H1 (cell line): Measurements from ENCODE around the gene NAT10. TPM values are rescaled to one million over a fixed set of nuclear protein-coding genes. Genes with fewer than 3 reads are reported as not detected.

ENCODE experiments used
- CTCF ChIA-PET: fragments of 300-600 bp; sonication (Branson Sonifier 250); formaldehyde crosslinking; loops from one replicate; lab custom pipeline; 2021; ENCODE audit not compliant: partially characterized antibody; lab: Charles Lee
- POLR2A ChIA-PET: fragments of 300-600 bp; sonication (Branson Sonifier 250); formaldehyde crosslinking; loops from one replicate; lab custom pipeline; 2021; ENCODE audit warnings: inconsistent platforms; ENCODE audit not compliant: partially characterized antibody; lab: Charles Lee
- DNase-seq, 2 experiments: peaks; one replicate each; pipeline versions ENCODE4 v3.0.0 to v3.0.0-alpha.2; 2010 to 2022; ENCODE audit warnings: low spot score in 2 of 2, low read depth in 1 of 2, mixed read lengths in 1 of 2
- FAIRE-seq: peaks from 2 replicates; lab custom pipeline; 2011; peaks lifted over from hg19 to GRCh38; lab: Jason Lieb, UNC
- H2AFZ ChIP-seq: 2 replicates; pipeline ENCODE4 v1.8.1; 2012; ENCODE audit warnings: low read length, inconsistent platforms
- H2AK5ac ChIP-seq: 2 replicates; pipeline ENCODE4 v1.6.1; 2013; ENCODE audit warnings: low read depth, low read length
- H2BK120ac ChIP-seq: replicated peaks from 2 replicates; pipeline ENCODE3; 2013; ENCODE audit warnings: low read depth, low read length, inconsistent platforms
- H2BK12ac ChIP-seq: 2 replicates; pipeline ENCODE4 v1.6.1; 2013; ENCODE audit warnings: low read depth, low read length
- H2BK15ac ChIP-seq: 2 replicates; pipeline ENCODE4 v1.6.1; 2013; ENCODE audit warnings: low read length
- H2BK20ac ChIP-seq: 2 replicates; pipeline ENCODE4 v1.6.1; 2013; ENCODE audit warnings: low read length
- H2BK5ac ChIP-seq: 2 replicates; pipeline ENCODE4 v1.6.1; 2013; ENCODE audit warnings: low read depth, low read length
- H3K14ac ChIP-seq: 2 replicates; pipeline ENCODE4 v1.6.1; 2013; ENCODE audit warnings: inconsistent platforms; ENCODE audit not compliant: insufficient read length
- H3K18ac ChIP-seq: 2 replicates; pipeline ENCODE4 v1.6.1; 2013; ENCODE audit warnings: low read length; ENCODE audit errors: extremely low read depth
- H3K23ac ChIP-seq: 2 replicates; pipeline ENCODE4 v1.6.1; 2013; ENCODE audit warnings: inconsistent platforms; ENCODE audit not compliant: insufficient read length
- H3K23me2 ChIP-seq: 2 replicates; pipeline ENCODE4 v1.6.1; 2013; ENCODE audit warnings: low read depth, low read length
- H3K27ac ChIP-seq: 2 replicates; pipeline ENCODE4 v1.6.1; 2011; ENCODE audit warnings: low read depth, low read length, inconsistent platforms
- H3K27me3 ChIP-seq, 4 experiments: replicated peaks in 1 of 4; 1 replicate in 1 of 4; 2 replicates in 3 of 4; pipeline versions ENCODE4 v1.6.1 to v1.8.1; 2011 to 2013; ENCODE audit warnings: low read length in 3 of 4, mild to moderate bottlenecking in 3 of 4, inconsistent platforms in 2 of 4, mixed read lengths in 2 of 4, moderate library complexity in 1 of 4; ENCODE audit not compliant: control insufficient read depth in 3 of 4, insufficient read depth in 3 of 4; ENCODE audit errors: extremely low read depth in 1 of 4
- H3K36me3 ChIP-seq, 4 experiments: 2 replicates each; pipeline versions ENCODE4 v1.6.1 to v1.8.1; 2011 to 2013; ENCODE audit warnings: mild to moderate bottlenecking in 4 of 4, low read length in 3 of 4, moderate library complexity in 2 of 4, control low read depth in 1 of 4, inconsistent platforms in 1 of 4; ENCODE audit not compliant: insufficient read depth in 4 of 4, control insufficient read depth in 2 of 4
- H3K4ac ChIP-seq: replicated peaks from 2 replicates; pipeline ENCODE3; 2013; ENCODE audit warnings: low read length, low read depth, mixed read lengths, inconsistent platforms; ENCODE audit not compliant: insufficient read length
- H3K4me1 ChIP-seq, 4 experiments: replicated peaks in 1 of 4; 1 replicate in 1 of 4; 2 replicates in 3 of 4; pipeline versions ENCODE4 v1.6.1 to v1.8.1; 2011 to 2013; ENCODE audit warnings: low read length in 3 of 4, inconsistent platforms in 2 of 4, mixed read lengths in 1 of 4; ENCODE audit not compliant: insufficient read depth in 4 of 4, control insufficient read depth in 3 of 4
- H3K4me2 ChIP-seq, 2 experiments: 2 replicates each; pipeline versions ENCODE4 v1.6.1 to v1.8.1; 2011 to 2013; ENCODE audit warnings: low read depth in 2 of 2, low read length in 2 of 2, control low read depth in 1 of 2, inconsistent platforms in 1 of 2, mild to moderate bottlenecking in 1 of 2; ENCODE audit not compliant: insufficient read depth in 1 of 2
- H3K4me3 ChIP-seq, 4 experiments: fragments of 200-600, 300-600 bp in 1 of 4; sonication (generic), shearing (Covaris generic), sonication (Bioruptor Twin) in 1 of 4; 2 replicates each; pipeline versions ENCODE4 v1.5.1 to v1.8.1; 2011 to 2016; ENCODE audit warnings: low read length in 4 of 4, low read depth in 3 of 4, control low read depth in 2 of 4, inconsistent platforms in 2 of 4, mild to moderate bottlenecking in 2 of 4, mixed read lengths in 1 of 4, moderate library complexity in 1 of 4; ENCODE audit not compliant: insufficient read depth in 2 of 4; ENCODE audit errors: extremely low read depth in 1 of 4
- H3K56ac ChIP-seq: replicated peaks from 2 replicates; pipeline ENCODE3; 2013; ENCODE audit warnings: low read depth, mild to moderate bottlenecking, mixed read lengths, low read length, inconsistent platforms; ENCODE audit not compliant: insufficient read length
- H3K79me1 ChIP-seq: 2 replicates; pipeline ENCODE4 v1.6.1; 2013; ENCODE audit warnings: low read depth, low read length, control low read depth
- H3K79me2 ChIP-seq, 2 experiments: 2 replicates each; pipeline versions ENCODE4 v1.6.1 to v1.8.1; 2012 to 2013; ENCODE audit warnings: low read length in 2 of 2, mild to moderate bottlenecking in 2 of 2, inconsistent platforms in 1 of 2; ENCODE audit not compliant: insufficient read depth in 2 of 2, control insufficient read depth in 1 of 2
- H3K9ac ChIP-seq, 4 experiments: replicated peaks in 1 of 4; 1 replicate in 1 of 4; 2 replicates in 3 of 4; pipeline versions ENCODE4 v1.6.1 to v1.8.1; 2011 to 2013; ENCODE audit warnings: low read depth in 3 of 4, low read length in 3 of 4, control low read depth in 2 of 4, mild to moderate bottlenecking in 2 of 4, moderate library complexity in 2 of 4, inconsistent platforms in 1 of 4; ENCODE audit errors: extremely low read depth in 1 of 4
- H3K9me3 ChIP-seq, 2 experiments: 2 replicates each; pipeline versions ENCODE4 v1.6.1 to v1.8.1; 2012 to 2013; ENCODE audit warnings: mild to moderate bottlenecking in 2 of 2, moderate library complexity in 2 of 2, control low read depth in 1 of 2, inconsistent platforms in 1 of 2, low read depth in 1 of 2, low read length in 1 of 2, mixed read lengths in 1 of 2; ENCODE audit not compliant: insufficient read depth in 2 of 2
- H4K20me1 ChIP-seq, 2 experiments: replicated peaks in 1 of 2; 2 replicates each; pipeline versions ENCODE3 to v1.8.1; 2011 to 2013; ENCODE audit warnings: inconsistent platforms in 2 of 2, low read length in 2 of 2, mild to moderate bottlenecking in 1 of 2; ENCODE audit not compliant: insufficient read depth in 2 of 2, control insufficient read depth in 1 of 2
- H4K5ac ChIP-seq: 2 replicates; pipeline ENCODE4 v1.6.1; 2013; ENCODE audit warnings: low read length, low read depth, mixed read lengths, inconsistent platforms; ENCODE audit not compliant: insufficient read length
- H4K8ac ChIP-seq: 2 replicates; pipeline ENCODE4 v1.8.0; 2013; ENCODE audit warnings: mild to moderate bottlenecking, moderate library complexity, low read length, inconsistent platforms; ENCODE audit not compliant: insufficient read depth; ENCODE audit errors: extremely low read depth
- H4K91ac ChIP-seq: replicated peaks from 2 replicates; pipeline ENCODE3; 2013; ENCODE audit warnings: low read length, mixed read lengths, inconsistent platforms; ENCODE audit not compliant: insufficient read length
- ASH2L ChIP-seq: fragments of 200-600, 300-600 bp; sonication (generic); IDR thresholded peaks from one replicate; pipeline ENCODE4 v1.7.1; 2017; ENCODE audit warnings: low read length
- CBX5 ChIP-seq: fragments of 300-800, 300-1000 bp; sonication (generic); IDR thresholded peaks from 2 replicates; pipeline ENCODE4 v1.7.1; 2016; ENCODE audit warnings: antibody characterized with exemption, low read length, low read depth
- CHD1 ChIP-seq: IDR thresholded peaks from 2 replicates; pipeline ENCODE4 v1.6.1; 2012; ENCODE audit warnings: low read depth, low read length, improper control_type of control experiment
- CTBP2 ChIP-seq: IDR thresholded peaks from 2 replicates; pipeline ENCODE4 v1.7.0; 2011; ENCODE audit warnings: borderline replicate concordance, mild to moderate bottlenecking, moderate library complexity, mixed read lengths, low read length; ENCODE audit not compliant: insufficient read depth, insufficient read length
- SAP30 ChIP-seq: fragments of 300-600 bp; sonication (generic); IDR thresholded peaks from 2 replicates; pipeline ENCODE4 v1.7.1; 2012; ENCODE audit warnings: low read length, moderate library complexity, mild to moderate bottlenecking, inconsistent platforms; ENCODE audit not compliant: insufficient read depth, insufficient replicate concordance
- SIN3A ChIP-seq, 2 experiments: IDR thresholded peaks in 1 of 2; conservative IDR thresholded peaks in 1 of 2; 2 replicates each; pipeline ENCODE4 v1.6.1; 2011 to 2012; ENCODE audit warnings: low read length in 2 of 2, improper control_type of control experiment in 1 of 2, low read depth in 1 of 2, mild to moderate bottlenecking in 1 of 2
- WGBS, 2 experiments: shearing (Covaris generic) in 1 of 2; methylation state at CpG; one replicate each; pipeline versions ENCODE4 v1.1.6 to v1.1.7; 2013 to 2015; ENCODE audit warnings: low lambda C conversion rate in 2 of 2, mixed read lengths in 2 of 2, inconsistent platforms in 1 of 2, low coverage in 1 of 2, missing lambda C conversion rate in 1 of 2; ENCODE audit not compliant: insufficient replicate concordance in 2 of 2, insufficient coverage in 1 of 2, insufficient read length in 1 of 2; ENCODE audit errors: extremely low coverage in 1 of 2, missing lambda C conversion rate in 1 of 2; 5-methylcytosine and 5-hydroxymethylcytosine counted together
- polyA plus RNA-seq, 7 experiments: library from polyadenylated mRNA; depleted of rRNA in 3 of 7; stranded (reverse) in 5 of 7; unstranded in 2 of 7; fragments of >200 nt in 5 of 7; fragments of 200-250 nt in 2 of 7; gene quantifications; 1 replicate in 5 of 7; 2 replicates in 1 of 7; 4 replicates in 1 of 7; pipeline versions ENCODE4 v1.2.1 to v1.2.3, GENCODE V29; 2011 to 2013; ENCODE audit warnings: missing spikeins in 2 of 7, mixed read lengths in 2 of 7
- total RNA-seq: library from RNA; stranded (reverse); fragmentation: NEBNext Ultra II Directional; extraction: Animal tissue kit (Norgen Biotek cat#: 25700); gene quantifications from 2 replicates; pipeline ENCODE4 v1.2.1, GENCODE V29; 2021
- TF ChIP-seq, protein P1 (sequence below): IDR thresholded peaks from 2 replicates; pipeline ENCODE4 v1.6.1; 2012; ENCODE audit warnings: inconsistent platforms
- TF ChIP-seq, protein P2 (sequence below), 3 experiments: IDR thresholded peaks; 1 replicate in 2 of 3; 2 replicates in 1 of 3; pipeline versions ENCODE4 v1.5.1 to v1.6.1; 2011; ENCODE audit warnings: low read length in 3 of 3, mild to moderate bottlenecking in 3 of 3, inconsistent platforms in 2 of 3, low read depth in 1 of 3, moderate library complexity in 1 of 3; ENCODE audit not compliant: insufficient read depth in 1 of 3; ENCODE audit errors: control extremely low read depth in 1 of 3

NAT10 gene
- total and polyA plus RNA-seq, 2 of the 8 experiments (the other 6 are each of a cell fraction or from before 2014, with no cell fraction given) = 66.3 to 89.6 TPM

DNA sequence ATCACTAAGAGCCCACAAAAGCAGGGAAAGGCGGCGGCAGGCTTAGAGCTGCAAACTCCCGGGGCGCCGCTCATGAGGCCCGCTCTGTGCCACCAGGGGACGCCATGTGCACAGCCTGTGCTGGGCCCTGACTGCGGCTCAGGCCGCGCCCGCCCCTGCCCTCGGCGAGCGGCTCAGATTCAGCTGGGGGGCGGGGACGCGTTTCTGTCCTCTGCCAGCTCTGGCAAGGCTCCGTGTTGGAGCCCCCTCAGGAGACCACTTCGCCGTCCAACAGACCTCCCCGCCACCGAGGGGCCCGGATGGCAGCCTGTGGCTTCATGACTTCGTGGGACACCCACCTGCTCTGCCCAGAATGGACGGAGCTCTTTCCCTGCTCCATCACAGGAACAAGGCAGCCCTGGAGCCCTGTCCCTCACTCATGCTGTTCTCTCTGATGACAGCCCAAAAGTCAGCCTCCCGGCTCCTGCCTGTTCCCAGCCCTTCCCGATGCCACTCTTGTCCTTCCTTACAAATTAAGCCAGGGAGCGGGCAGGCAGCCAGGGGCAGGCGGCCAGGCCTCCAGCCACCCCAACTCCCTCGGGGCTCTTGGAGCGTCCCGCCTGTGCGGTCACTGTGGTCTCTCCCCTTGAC lies 69.1 kb downstream of the NAT10 start:
- no peak overlapping the region for H2BK5ac ChIP-seq
- H3K9me3 ChIP-seq = no peaks in the 10 kb centered on the region
- H3K4ac ChIP-seq = no peak overlapping the region
- FAIRE-seq (no peak), DNase-seq (peak; percentile 50 to 92)
- ChIA-PET POLR2A (interaction anchor here (1.0 to 1.7 kb wide), 4 partner anchors 9 to 187 kb away, joined by 3 to 18 read pairs (median 4); partner anchors contain the start of gene ABTB2), CTCF (interaction anchor here (0.6 to 5.4 kb wide), 56 partner anchors 10 to 318 kb away, joined by 3 to 92 read pairs (median 5); partner anchors contain the start of gene ABTB2)
- H3K23me2 ChIP-seq = no peaks in the 10 kb centered on the region
- H4K8ac ChIP-seq = no peak overlapping the region
- H3K36me3 ChIP-seq = no peaks in the 10 kb centered on the region
- no peak overlapping the region for H4K5ac ChIP-seq
- no peak overlapping the region for H3K9ac ChIP-seq
- H2AK5ac ChIP-seq = no peak overlapping the region
- peaks cover 0 to 4% (median 0%) of the 10 kb centered on the region in 4 experiments; a peak in 4 of 7 replicates for H3K4me1 ChIP-seq
- 18% methylated on average over 29 of the region's 33 CpGs; no CpG with 5 or more reads in 1 of the 2 experiments for WGBS, 2 experiments
- H3K23ac ChIP-seq = no peak overlapping the region
- H3K14ac ChIP-seq = no peak overlapping the region
- no peaks in the 10 kb centered on the region for H3K79me2 ChIP-seq
- H4K20me1 ChIP-seq = no peaks in the 10 kb centered on the region
- H2BK15ac ChIP-seq = no peak overlapping the region
- peak overlapping the region in 3 of 4 experiments; percentile 36 to 54 (median 42); a peak in 6 of 8 replicates for H3K4me3 ChIP-seq
- no peak overlapping the region for H2BK12ac ChIP-seq
- H2AFZ ChIP-seq = 0 out of 2 replicates have a peak overlapping the region, but pooled peaks have one; percentile 62
- peak overlapping the region; percentile 16 to 88; a peak in 3 of 4 replicates for H3K4me2 ChIP-seq
- H3K27ac ChIP-seq = no peak overlapping the region
- H3K79me1 ChIP-seq = no peaks in the 10 kb centered on the region
- no peak overlapping the region for H2BK120ac ChIP-seq
- no peak overlapping the region for H4K91ac ChIP-seq
- no peaks in the 10 kb centered on the region for H3K27me3 ChIP-seq
- H2BK20ac ChIP-seq = no peak overlapping the region
- no peak overlapping the region for H3K18ac ChIP-seq
- H3K56ac ChIP-seq = no peak overlapping the region
- TF ChIP-seq ASH2L (no peak), CBX5 (no peak), CTBP2 (peak; percentile 24), SIN3A (conservative IDR thresholded peaks at IDR 0.05 in 1 of 2, IDR thresholded peaks at IDR 0.05 in 1 of 2; ENCODE audit: low read depth in 1 of 2, low read length in 2 of 2) (peak in 1 of 2 experiments; percentile 72; a peak in 2 of 4 replicates), SAP30 (no peak), CHD1 (no peak)
- TF ChIP-seq, protein P1, sequence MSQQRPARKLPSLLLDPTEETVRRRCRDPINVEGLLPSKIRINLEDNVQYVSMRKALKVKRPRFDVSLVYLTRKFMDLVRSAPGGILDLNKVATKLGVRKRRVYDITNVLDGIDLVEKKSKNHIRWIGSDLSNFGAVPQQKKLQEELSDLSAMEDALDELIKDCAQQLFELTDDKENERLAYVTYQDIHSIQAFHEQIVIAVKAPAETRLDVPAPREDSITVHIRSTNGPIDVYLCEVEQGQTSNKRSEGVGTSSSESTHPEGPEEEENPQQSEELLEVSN = no peak
- TF ChIP-seq, protein P2, sequence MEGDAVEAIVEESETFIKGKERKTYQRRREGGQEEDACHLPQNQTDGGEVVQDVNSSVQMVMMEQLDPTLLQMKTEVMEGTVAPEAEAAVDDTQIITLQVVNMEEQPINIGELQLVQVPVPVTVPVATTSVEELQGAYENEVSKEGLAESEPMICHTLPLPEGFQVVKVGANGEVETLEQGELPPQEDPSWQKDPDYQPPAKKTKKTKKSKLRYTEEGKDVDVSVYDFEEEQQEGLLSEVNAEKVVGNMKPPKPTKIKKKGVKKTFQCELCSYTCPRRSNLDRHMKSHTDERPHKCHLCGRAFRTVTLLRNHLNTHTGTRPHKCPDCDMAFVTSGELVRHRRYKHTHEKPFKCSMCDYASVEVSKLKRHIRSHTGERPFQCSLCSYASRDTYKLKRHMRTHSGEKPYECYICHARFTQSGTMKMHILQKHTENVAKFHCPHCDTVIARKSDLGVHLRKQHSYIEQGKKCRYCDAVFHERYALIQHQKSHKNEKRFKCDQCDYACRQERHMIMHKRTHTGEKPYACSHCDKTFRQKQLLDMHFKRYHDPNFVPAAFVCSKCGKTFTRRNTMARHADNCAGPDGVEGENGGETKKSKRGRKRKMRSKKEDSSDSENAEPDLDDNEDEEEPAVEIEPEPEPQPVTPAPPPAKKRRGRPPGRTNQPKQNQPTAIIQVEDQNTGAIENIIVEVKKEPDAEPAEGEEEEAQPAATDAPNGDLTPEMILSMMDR (IDR thresholded peaks at IDR 0.05; ENCODE audit: control extremely low read depth in 1 of 3, insufficient read depth in 1 of 3, low read depth in 1 of 3, low read length in 3 of 3) = peak; percentile 92 to 97 (median 94)
